SU-DHL-6 (cell line): Measurements from ENCODE around the gene IPCEF1.
"Not testable (repeated sequence)": the region's sequence is repeated elsewhere in the genome, so short reads cannot be mapped to it uniquely, and the experiment has no call there.

Source experiments
- H2AFZ ChIP-seq: fragments of 200-600 bp; sonication (generic); 2 replicates; pipeline ENCODE4 v1.6.1; 2014; ENCODE audit warnings: low read depth, mild to moderate bottlenecking, moderate library complexity, mixed read lengths, antibody characterized with exemption, low read length; ENCODE audit not compliant: severe bottlenecking
- H3F3A ChIP-seq: fragments of 200-600 bp; shearing (Covaris generic); 2 replicates; pipeline ENCODE4 v1.6.0; 2016; ENCODE audit warnings: antibody characterized with exemption, mild to moderate bottlenecking; ENCODE audit not compliant: insufficient read depth
- H3K27ac ChIP-seq: fragments of 200-600 bp; sonication (generic); 2 replicates; pipeline ENCODE4 v1.5.1; 2016; ENCODE audit warnings: low read depth, mild to moderate bottlenecking, low read length, moderate library complexity, mixed read lengths
- H3K27me3 ChIP-seq: fragments of 200-600 bp; sonication (generic), shearing (Covaris generic); 2 replicates; pipeline ENCODE4 v1.6.0; 2014; ENCODE audit warnings: mild to moderate bottlenecking, low read length
- H3K36me3 ChIP-seq: fragments of 200-600 bp; sonication (generic); 2 replicates; pipeline ENCODE4 v1.6.1; 2014; ENCODE audit warnings: mild to moderate bottlenecking, low read length, mixed read lengths
- H3K4me2 ChIP-seq: fragments of 300-600, 200-600 bp; shearing (Covaris generic), sonication (generic); 2 replicates; pipeline ENCODE4 v1.6.0; 2014; ENCODE audit warnings: low read length, low read depth, mild to moderate bottlenecking; ENCODE audit not compliant: poor library complexity, severe bottlenecking
- H3K4me3 ChIP-seq: fragments of 200-600 bp; sonication (generic); 2 replicates; pipeline ENCODE4 v1.5.1; 2014; ENCODE audit warnings: antibody characterized with exemption, low read length, mild to moderate bottlenecking, mixed read lengths; ENCODE audit not compliant: insufficient read depth, poor library complexity, severe bottlenecking
- H3K79me2 ChIP-seq: fragments of 200-600 bp; sonication (generic); 2 replicates; pipeline ENCODE4 v1.6.1; 2014; ENCODE audit warnings: mild to moderate bottlenecking, low read length, moderate library complexity; ENCODE audit not compliant: insufficient read depth
- H3K9ac ChIP-seq: fragments of 200-600 bp; sonication (generic); 2 replicates; pipeline ENCODE4 v1.7.0; 2014; ENCODE audit warnings: mild to moderate bottlenecking, low read length
- H3K9me2 ChIP-seq: fragments of 200-600 bp; sonication (generic); replicated peaks from 2 replicates; pipeline ENCODE4 v1.6.1; 2014; ENCODE audit warnings: low read length; ENCODE audit not compliant: insufficient read depth
- H3K9me3 ChIP-seq: fragments of 200-600 bp; sonication (generic); 2 replicates; pipeline ENCODE4 v1.6.1; 2014; ENCODE audit warnings: low read length, mixed read lengths; ENCODE audit not compliant: insufficient read depth
- H4K20me1 ChIP-seq: fragments of 200-600 bp; sonication (generic); 2 replicates; pipeline ENCODE4 v1.6.1; 2014; ENCODE audit warnings: low read depth, mild to moderate bottlenecking, antibody characterized with exemption, low read length, moderate library complexity, mixed read lengths
- EZH2phosphoT487 ChIP-seq: fragments of 200-600 bp; sonication (generic), shearing (Covaris generic); conservative IDR thresholded peaks from 2 replicates; pipeline ENCODE4 v1.6.1; 2018; ENCODE audit warnings: mild to moderate bottlenecking, antibody characterized with exemption, low read length, moderate library complexity, mixed read lengths
- TF ChIP-seq, protein P1 (sequence below): fragments of 200-600 bp; sonication (generic); IDR thresholded peaks from one replicate; pipeline ENCODE4 v1.5.1; 2017; ENCODE audit warnings: antibody characterized with exemption, mild to moderate bottlenecking, low read length, moderate library complexity; ENCODE audit not compliant: insufficient read depth, poor library complexity, severe bottlenecking

IPCEF1 gene

GRCh38 chr6:154329350-154330170 lies 27.0 kb downstream of the IPCEF1 start:
- no peaks in the 10 kb centered on the region for H3K36me3 ChIP-seq
- no peak for TF ChIP-seq EZH2phosphoT487
- TF ChIP-seq, protein P1, sequence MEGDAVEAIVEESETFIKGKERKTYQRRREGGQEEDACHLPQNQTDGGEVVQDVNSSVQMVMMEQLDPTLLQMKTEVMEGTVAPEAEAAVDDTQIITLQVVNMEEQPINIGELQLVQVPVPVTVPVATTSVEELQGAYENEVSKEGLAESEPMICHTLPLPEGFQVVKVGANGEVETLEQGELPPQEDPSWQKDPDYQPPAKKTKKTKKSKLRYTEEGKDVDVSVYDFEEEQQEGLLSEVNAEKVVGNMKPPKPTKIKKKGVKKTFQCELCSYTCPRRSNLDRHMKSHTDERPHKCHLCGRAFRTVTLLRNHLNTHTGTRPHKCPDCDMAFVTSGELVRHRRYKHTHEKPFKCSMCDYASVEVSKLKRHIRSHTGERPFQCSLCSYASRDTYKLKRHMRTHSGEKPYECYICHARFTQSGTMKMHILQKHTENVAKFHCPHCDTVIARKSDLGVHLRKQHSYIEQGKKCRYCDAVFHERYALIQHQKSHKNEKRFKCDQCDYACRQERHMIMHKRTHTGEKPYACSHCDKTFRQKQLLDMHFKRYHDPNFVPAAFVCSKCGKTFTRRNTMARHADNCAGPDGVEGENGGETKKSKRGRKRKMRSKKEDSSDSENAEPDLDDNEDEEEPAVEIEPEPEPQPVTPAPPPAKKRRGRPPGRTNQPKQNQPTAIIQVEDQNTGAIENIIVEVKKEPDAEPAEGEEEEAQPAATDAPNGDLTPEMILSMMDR = no peak
- H3K9me2 ChIP-seq = no peaks in the 10 kb centered on the region
- no peak overlapping the region for H3K27ac ChIP-seq
- H3K79me2 ChIP-seq = no peaks in the 10 kb centered on the region
- no peaks in the 10 kb centered on the region for H3F3A ChIP-seq
- no peaks in the 10 kb centered on the region for H3K27me3 ChIP-seq
- H2AFZ ChIP-seq = no peak overlapping the region
- H3K4me3 ChIP-seq = no peak overlapping the region
- H3K9me3 ChIP-seq = no peaks in the 10 kb centered on the region
- H3K9ac ChIP-seq = no peak overlapping the region
- H3K4me2 ChIP-seq = no peak overlapping the region
- H4K20me1 ChIP-seq = no peaks in the 10 kb centered on the region

- not testable (repeated sequence) for H3K36me3 ChIP-seq, H3K9me3 ChIP-seq, H3K4me2 ChIP-seq, H3K9ac ChIP-seq, H3F3A ChIP-seq, H2AFZ ChIP-seq, H3K27ac ChIP-seq, H4K20me1 ChIP-seq, H3K27me3 ChIP-seq, H3K9me2 ChIP-seq, H3K79me2 ChIP-seq, H3K4me3 ChIP-seq
Observed at GRCh38 chr6:154327313-154327712, 29.3 kb downstream of the IPCEF1 start.

- Histone ChIP-seq H3F3A (no peaks in the 10 kb centered on the region), H3K9me3 (no peaks in the 10 kb centered on the region), H3K9ac (no peak overlapping the region), H3K9me2 (no peaks in the 10 kb centered on the region), H3K27me3 (no peaks in the 10 kb centered on the region), H3K36me3 (no peaks in the 10 kb centered on the region), H4K20me1 (no peaks in the 10 kb centered on the region), H3K4me3 (no peak overlapping the region), H3K27ac (no peak overlapping the region), H2AFZ (no peak overlapping the region), H3K4me2 (no peak overlapping the region), H3K79me2 (no peaks in the 10 kb centered on the region)
- no peak for TF ChIP-seq EZH2phosphoT487
- TF ChIP-seq, protein P1 = no peak
Observed at GRCh38 chr6:154325142-154325541, 31.5 kb downstream of the IPCEF1 start.

DNA sequence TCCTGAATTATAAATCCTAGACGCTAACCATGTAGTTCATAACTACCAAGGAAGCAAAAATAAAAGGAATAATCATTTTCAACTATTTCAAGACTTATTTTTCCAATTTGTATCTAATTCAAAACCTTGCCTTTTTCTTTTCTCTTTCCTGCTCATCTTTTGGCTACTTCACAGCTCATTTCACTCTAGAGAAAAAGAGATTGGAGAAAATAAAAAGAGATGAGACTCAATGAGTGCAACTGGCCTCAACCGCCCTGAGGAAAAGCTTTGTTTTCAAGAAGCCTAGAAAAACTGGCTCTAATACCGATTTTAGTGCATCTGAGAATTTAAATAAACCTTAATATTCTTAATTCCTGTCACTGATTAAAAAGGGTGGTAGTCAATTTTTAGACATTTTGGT lies 36.4 kb downstream of the IPCEF1 start:
- H3F3A ChIP-seq = no peaks in the 10 kb centered on the region
- no peak overlapping the region for H3K4me3 ChIP-seq
- no peak for TF ChIP-seq EZH2phosphoT487
- TF ChIP-seq, protein P1 = no peak
- no peak overlapping the region for H3K4me2 ChIP-seq
- H3K27me3 ChIP-seq = no peaks in the 10 kb centered on the region
- no peaks in the 10 kb centered on the region for H3K9me2 ChIP-seq
- H3K27ac ChIP-seq = no peak overlapping the region
- no peaks in the 10 kb centered on the region for H3K79me2 ChIP-seq
- H3K36me3 ChIP-seq = no peaks in the 10 kb centered on the region
- H4K20me1 ChIP-seq = no peaks in the 10 kb centered on the region
- no peak overlapping the region for H3K9ac ChIP-seq
- no peak overlapping the region for H2AFZ ChIP-seq
- H3K9me3 ChIP-seq = no peaks in the 10 kb centered on the region
